Measurements from ENCODE around the gene BAIAP2.
A peak's percentile ranks its signal among the peaks of the same experiment; 100 is the strongest.

Gene BAIAP2

DNA sequence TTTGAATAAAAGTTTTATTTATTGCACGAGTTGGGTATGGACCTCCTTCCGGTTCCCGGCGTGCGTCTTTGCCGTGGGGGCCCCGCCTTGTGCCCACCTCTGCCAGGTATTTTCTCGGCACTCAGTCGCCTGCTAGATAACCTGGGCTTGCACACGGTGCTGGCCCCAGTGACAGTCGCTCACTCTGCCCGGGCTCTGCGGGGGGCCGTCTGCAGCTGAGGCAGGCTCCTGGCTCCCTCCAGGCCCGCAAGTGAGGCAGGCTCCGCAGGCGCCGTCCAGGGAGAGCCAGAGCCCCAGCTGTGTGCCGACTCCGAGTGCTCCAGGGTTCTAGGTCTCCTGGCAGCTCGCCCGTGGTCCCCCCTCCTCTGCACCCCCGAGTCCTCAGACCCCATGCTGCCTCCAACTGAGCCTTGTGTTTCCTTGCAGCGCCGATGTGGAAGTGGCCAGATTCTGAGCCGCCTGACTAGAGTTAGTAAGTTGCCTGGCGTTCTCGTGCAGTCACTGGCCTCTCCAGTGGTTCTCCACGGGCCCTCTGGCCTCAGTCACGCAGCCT is 75.6 kb downstream of the BAIAP2 start:
- DNase-seq (ENCODE audit: low read depth), result no peak

DNA sequence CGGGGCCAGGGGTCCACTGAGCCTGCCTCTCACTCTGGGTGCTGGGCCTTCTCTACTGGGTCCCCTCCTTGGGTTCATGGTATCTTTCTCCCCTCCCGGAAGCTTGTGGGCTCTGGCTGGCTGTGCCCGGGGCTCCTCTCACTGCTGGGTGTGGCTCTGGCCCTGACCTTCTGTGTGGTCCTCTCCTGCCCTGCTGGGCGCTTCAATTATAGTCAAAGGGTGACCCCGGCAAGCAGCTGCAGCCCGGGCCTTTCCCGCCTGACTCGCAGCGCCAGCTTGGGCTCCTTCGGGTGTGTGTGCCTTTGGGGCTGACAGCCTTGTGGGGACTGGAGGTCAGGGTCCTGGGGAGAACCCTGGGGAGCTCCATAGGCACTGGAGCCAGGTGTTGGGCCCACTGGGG is 76.1 kb downstream of the BAIAP2 start:
- DNase-seq (ENCODE audit: low read depth), result no peak

DNA sequence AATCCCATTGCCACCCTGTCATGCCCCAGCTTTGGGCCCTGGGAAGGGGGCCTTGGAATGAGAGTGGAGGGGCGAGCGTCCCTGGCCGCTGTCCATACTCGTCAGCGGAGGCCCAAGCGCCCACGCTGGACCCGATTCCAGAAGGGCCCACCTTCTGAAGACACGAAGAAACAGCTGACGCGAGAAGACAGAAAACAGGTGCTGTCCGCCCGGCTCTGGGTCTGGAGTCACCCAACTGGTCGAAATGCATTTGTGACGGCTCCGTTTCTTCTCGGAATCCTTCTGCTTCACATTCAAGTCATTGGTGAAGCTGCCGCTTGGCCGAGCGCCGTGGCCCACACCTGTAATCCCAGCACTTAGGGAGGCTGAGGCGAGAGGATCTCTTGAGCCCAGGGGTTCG is 77.5 kb downstream of the BAIAP2 start:
- DNase-seq (ENCODE audit: low read depth), result no peak

DNA sequence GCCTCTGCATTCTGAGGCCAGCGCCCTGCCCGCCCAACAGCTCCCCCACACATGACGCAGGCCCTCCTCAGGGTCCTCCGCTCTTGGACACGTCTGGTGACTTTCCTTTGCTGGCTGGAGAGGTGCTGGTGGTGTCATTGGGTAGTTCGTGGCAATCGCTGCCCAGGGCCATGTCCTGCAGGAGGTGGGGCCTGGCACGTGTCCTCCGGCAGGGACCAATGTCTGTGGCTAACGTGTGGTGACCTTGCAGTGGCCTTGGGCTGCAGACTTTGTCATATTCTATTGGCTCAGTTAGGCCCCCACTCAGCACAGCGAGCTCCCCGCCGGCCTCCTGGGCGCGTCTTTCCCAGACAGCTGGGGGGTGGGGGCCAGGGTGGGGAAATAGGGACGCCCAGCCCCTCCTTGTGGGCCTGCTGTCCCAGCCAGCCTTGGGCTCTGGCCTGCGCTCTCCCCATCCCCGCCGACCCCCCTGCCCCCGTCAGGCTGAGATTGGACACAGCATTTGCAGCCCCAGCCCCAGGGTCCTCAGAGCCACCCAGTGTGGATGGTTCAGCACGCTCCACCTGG is 78.3 kb downstream of the BAIAP2 start:
- no peak for DNase-seq (ENCODE audit: low read depth)

DNA sequence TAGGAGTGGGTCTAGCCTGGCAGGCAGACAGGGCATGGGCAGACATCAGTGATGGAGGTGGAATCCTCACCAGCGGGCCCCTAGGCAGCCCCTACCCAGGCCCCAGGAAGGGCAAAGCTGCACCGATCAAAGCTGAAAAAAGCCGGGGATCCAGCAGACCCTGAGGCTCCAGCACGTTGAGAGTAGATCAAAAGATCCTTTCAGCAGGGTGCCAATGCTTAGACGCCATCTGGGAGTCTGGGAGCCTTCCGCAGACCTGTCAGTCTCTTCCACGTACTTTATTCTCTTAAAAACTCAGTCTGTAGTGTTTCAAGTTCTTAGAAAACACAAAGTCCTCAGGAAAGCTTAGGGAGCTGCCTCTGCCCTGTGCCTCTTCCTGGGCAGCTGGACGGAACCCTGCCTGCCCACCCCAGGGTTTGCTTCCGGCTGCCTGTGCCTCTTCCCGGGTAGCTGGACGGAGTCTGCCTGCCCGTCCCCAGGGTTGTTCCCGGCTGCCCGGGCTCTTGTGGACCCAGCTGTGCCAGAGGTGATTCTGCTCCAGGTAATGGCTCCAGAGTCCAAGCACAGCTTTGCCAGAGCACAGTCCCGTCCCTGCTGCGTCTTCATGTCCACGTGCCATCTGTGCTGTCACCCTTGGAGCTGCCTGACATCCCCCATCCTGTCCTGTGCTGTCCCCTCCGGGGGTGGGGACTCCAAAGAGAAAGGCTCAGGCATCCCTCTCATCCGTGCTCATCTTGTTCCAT is 79.6 kb downstream of the BAIAP2 start:
- DNase-seq (ENCODE audit: low read depth), result no peak

DNA sequence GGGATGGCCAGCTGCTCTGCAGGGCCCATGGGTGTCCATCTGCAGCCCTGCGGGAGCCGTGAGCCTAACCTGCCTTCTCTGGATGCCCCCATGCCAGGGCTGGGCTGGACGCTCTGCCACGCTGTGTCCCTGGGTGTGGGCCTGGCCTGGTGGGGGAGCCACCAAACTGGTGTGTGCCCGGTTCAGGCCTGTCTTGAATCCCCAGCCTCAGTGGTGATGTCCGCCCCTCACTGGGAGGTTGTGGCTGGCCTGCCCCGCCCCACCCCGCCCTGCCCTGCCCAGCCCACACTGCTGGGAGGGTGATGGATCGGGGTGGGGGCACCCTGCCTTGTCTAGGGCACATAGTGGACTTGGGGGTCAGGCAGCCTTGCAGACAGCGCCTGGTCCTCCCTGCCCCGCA is 80.3 kb downstream of the BAIAP2 start:
- no peak for DNase-seq (ENCODE audit: low read depth)

DNA sequence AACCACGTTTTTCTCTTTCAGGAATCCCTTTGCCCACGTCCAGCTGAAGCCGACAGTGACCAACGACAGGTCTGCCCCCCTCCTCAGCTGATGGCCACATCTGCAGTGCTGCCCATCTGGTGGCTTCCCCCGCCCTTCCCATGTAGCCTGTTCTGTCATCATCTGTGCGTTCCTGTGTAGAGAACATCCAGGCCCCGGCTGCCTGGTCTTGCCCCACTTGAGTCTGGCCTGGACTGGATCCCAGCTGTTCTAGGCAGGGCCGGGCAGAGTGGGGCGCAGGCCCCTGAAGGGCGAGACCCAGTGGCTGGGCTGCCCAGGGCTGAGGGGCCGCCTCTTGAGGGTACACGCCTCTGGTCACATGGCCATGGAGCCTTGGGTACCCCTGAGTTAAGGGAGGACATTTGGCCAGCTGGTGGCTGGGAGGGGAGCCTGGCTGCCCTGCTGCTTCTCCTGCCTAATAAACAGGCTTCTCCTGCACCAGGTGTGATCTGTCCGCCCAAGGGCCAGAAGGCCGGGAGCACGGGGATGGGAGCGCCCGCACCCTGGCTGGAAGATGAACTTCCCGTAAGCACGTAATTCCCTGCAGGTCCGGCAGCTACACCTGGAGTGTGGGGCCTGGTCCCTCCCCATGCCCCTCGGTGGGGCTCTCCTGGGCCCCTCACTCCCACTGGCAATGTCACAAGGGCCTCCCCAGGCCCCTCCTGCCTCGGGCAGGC is 81.0 kb downstream of the BAIAP2 start:
- DNase-seq (ENCODE audit: low read depth), result no peak

DNA sequence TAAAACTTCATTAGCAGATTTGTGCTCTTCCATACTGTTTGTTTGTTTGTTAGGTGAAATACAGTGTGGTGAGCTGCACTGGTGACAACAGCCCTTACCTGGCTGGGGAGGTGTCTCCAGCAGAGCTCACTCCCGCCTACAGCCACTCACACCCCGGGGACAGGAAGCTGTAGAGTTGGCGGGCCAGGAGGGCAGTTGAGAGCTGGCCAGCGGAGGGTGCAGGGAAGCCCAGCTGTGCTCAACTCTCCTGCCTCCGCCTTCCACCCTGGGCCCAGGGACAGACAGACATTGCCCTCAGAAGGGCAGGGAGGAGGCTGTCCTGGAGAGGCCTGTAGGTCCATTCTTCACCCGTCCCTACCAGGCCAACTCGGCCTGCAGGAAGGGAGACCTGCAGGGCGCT is 81.8 kb downstream of the BAIAP2 start:
- no peak for DNase-seq (ENCODE audit: low read depth)

DNA sequence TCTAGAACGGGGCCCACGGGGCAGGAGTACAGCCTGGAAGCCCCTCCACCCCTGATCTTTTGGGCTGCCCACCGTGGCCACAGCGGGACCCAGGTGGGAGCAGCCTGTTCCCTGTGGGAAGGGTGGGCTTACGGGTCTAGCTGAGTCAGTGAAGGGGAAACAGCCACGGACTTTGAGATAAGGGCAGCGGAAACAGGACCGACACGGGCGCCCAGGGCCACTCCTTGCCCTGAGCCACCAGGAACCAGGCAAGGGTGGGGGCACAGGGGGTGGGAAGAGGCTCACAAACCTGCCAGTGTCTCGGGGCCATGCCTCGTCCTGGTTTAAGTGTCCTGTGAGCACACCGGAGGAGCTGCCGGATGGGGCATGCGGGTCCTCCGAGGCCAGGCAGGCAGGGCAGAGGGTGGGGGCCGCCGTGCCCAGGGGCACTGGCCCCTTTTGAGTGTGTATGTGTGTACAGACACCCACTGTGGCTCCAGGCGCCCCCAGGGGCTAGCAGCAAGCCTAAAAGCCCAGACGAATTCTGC is 82.8 kb downstream of the BAIAP2 start:
- DNase-seq (ENCODE audit: low read depth), result no peak

DNA sequence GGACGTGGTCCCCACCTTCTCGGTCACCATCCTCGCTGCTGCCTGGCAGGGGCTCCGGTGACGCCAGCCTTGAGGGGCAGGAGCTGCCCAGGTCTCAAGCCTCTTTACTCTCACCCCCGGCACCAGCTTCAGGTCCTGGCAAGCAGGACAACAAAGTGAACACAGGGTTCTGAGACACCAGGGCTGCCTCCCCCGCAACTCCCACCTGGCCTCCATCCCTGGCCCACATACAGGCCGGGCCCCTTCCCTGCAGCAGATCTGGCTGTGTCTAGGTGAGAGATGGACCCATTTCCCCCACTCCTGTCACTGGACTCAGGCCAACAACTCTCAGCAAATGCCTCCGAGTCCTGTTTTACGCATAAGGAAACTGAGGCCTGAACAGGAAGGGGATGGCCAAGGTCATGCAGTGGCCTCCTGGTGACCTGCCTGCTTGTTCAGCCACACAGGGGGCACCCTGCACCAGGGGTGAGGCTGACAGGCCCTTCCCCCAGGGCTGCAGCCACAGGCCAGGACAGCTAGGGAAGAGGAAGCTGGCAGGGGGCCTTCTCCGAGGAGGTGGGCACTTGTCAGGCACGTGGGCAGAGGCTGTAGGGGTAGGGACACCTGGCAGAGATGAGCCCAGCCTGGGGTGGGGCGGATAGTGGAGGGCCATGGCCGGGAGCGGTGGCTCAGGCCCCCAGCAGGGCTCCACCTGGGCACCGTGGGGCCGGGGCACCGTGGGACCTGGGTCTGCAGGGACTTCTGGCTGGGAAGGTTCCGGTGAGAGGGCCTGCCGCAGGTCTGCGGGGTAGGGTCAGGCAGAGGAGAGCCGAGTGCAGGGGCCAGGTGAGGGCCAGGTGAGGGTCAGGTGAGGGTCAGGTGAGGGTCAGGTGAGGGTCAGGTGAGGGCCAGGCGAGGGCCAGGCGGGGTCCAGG is 83.6 kb downstream of the BAIAP2 start:
- no peak for DNase-seq (ENCODE audit: low read depth)

DNA sequence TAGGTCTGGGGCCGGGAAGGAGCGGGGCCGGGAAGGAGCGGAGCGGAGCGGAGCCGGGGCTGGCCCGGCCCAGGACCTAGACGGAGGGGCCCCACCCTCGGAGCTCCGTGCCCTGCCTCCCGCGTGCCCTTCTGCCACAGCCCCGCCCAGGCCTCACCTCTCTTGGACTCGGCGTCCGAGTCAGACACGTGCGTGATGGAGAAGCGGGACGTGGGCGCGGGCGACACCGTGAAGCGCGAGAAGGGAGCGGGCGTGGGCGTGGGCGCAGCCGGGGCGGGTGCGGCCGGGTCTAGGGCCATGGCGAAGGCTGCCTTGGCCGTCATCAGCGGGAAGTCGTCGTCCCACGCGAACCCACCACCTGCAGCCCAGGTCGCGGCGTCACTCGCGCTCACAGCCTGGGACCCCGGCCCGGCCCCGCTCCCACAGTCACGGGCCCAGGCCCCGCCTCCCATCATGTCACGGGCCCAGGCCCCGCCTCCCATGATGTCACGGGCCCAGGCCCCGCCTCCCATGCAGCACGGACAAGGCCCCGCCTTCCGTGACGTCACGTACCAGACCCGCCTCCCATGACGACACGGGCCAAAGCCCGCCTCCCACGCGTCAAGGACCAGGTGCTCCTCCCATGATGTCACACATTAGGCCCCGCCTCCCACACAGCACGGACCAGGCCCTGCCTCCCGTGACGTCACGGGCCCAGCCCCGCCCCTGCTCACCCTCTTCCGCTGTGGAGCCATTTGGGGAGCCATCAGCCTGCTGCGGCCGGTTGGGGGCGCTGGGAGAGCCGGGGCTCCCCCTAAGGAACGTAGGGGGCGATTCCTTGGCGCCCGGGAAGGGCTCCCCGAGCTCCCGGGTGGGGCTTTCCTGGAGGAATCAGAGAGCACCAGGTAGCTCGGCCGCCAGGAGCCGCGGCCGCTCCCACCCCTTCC is 84.5 kb downstream of the BAIAP2 start:
- DNase-seq (ENCODE audit: low read depth), result peak; percentile 64

DNA sequence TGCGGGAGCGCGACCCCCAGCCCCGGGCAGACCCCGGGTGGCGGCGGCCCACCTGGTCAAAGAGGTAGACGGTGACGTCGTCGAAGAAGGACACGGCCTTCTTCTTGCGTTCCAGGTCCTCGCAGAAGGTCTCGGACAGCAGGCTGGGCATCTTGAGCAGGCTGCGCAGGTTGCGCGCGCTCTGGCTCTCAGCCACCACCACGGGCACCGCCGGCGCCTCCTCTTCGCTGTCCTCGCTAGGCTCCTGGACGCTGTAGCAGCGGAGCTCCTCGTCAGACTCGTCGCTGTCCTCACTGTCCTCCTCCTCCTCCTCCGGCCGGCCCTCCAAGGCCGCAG is 85.2 kb downstream of the BAIAP2 start:
- DNase-seq (ENCODE audit: low read depth), result no peak

DNA sequence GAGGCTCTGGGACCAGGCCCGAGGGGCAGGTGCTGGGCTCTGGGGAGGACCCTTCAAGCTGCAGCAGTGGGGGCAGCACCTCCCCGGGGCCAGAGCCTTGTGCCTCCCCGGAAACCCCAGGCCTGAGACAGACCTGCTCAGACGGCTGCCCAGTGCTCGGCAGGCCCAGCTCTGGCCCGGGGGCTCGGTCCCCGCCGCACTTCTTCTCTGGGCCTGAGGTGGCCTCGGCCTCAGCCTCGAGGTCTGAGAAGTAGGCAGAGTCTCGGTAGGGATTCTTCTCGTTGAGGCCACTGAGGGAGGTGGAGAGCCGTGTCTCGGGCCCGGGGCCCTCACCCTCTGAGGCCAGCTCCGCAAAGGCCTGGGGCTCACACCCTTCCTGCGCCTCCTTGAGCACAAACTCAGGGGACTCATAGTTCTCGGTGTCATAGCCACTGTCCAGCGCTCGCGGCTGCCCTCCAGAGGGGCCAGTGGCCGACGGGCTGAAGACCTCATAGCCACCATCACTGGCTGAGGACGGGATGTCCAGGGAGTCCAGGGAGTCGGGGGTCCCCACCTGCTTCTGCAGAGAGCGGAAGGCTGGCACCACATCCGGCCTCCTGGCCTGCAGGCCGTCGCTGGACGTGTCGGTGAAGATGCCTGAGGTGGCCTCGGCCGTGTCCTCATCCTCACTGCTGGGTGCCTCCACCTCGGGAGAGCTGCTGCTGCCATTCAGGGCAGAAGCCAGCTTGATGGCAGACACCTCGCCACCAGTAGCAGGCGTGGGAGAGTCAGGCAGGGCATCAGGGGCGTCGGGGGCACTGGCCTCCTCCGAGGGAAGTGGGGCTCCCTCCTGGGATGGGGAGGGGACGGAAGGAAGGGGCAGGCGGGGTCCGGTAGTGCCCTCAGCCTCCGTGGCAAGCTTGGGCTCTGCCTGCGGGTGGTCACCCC is 86.0 kb downstream of the BAIAP2 start:
- DNase-seq (ENCODE audit: low read depth), result no peak

DNA sequence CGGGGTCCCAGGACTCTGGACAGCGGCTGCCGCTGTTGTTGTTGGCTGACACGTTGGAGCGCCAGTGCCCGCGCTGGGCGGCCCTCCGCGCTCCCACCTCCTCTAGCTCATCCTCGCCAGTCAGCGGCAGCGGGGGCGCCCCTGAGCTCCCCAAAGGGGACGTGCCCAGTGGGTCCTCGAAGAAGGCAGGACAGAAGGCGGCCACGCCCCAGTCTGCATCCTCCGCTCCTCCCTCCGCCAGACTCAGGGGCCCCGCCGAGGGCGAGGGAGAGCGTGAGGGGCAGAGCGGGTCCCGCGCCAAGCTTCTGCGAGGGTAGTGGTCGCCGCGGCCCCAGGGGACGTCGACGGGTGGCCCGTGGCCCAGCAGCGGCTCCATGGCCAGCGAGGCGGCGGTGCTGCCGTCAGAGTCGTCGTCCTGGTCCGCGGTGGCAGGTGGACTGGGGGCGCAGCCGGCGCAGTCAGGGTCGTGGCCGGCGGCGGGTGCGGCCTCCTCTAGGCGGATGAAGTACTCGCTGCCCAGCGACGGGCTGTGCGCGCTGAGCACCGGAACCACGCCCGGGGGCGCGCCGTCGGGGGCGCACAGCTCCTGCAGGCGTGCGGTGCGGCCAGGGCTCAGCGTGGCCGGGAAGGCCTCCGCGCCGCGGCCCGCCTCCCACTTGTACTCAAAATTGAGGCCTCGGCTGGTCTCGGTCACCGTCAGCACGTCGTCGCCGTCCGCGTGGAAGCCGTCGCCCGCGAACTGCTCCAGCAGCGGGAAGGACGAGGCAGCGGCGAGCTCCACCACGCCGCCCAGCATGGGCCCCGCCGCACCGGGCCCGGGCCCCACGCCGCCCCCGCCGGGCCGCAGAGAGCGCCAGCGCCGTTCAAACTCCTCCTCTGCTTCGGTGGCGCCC is 87.1 kb downstream of the BAIAP2 start:
- no peak for DNase-seq (ENCODE audit: low read depth)

DNA sequence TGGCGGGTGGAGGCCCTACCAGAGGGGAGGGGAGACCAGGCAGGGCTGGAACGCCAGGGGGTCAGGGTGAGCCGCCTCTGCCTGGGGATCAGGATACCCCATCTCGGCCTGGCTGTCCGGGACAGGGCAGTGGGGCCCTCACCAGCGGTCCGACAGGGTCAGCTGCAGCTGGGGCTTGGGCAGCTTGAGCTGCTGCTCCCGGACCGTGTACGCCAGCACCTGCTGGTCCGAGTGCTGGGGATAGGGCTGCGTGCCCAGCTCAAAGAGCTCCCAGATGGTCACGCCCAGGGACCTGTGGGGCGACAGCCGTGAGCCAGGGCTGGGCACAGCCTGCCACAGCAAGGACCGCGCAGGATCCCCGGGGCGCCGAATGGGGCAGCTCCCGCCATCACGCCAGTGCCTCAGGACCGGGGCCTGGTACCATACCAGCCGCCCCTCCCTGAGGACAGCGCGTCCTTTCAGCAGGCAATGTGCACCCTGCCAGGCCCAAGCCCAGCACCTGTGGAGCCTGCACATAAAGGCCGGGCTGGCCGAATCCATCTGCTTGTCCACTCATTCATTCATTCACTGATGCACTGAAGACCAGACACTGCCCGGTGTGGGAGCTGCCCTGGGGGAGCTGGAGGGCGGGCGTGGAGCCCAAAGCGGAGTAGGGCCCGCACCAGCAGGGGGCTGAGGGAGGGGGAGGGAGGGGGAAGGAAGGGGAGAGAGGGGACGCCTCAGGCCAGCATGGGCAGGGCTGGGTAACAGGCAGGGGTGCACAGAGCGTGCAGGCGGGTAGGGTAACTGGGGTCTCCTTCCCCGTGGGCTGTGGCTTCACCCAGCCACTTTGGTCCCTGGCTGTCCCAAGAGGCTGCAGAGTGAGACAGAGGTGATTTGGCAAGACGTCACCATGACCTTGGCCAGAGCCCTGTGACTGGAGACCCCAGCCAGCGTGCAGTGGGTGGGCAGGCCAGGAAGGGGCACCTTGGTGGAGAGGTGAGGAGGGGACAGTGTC is 88.4 kb downstream of the BAIAP2 start:
- no peak for DNase-seq (ENCODE audit: low read depth)

DNA sequence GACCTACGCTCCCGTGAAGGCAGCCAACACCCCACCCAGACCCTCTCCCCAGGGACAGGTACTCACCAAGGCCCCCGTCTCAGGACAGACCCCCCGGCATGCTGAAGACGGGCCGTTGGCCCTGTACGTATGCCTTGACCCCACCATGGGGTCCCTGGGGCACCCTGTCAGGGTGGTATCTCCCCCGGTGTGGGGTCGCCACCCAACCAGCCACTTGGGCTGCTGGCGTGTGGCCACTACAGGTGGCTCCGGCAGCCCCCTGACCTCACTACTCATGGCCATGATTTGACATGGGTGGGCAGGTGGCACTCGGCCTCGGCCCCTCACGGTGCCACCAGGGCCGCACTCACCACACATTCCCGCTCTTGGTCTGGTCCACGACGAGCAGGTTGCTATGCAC is 89.4 kb downstream of the BAIAP2 start:
- no peak for DNase-seq (ENCODE audit: low read depth)

DNA sequence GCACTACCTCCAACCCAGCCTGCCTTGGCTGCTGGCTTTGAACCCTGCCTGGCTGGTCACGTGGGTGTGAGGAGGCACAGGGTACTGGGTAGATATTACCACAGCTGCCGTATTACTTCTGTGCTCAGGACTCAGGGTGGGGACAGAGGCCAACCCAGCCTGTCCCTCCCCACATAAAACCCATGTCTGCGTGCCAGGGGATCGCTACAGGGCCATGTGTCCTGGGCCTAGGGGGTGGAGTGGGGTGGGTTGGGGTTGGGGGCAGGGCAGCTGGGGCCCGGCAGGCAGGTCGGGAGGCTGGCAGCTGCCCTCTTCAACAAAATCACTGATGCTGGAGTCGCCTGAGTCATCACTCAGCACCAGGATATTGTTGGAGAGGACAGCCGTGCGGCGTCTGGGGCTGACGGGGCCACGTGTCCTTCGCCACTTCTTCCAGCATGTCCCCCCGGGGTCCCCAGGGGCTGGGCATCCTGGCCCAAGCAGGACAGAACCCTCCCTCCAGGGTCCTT is 90.7 kb downstream of the BAIAP2 start:
- no peak for DNase-seq (ENCODE audit: low read depth)

Measured in activated T-cell treated with anti-CD3 and anti-CD28 coated beads for 1 hour (primary cell).